HG03045 (cell line): Measurements from ENCODE around the gene LRMDA.

Source experiments
- ATAC-seq: cut with Tn5 transposase; IDR thresholded peaks from one replicate; pipeline ENCODE4 v1.9.1; 2021; ENCODE audit warnings: mild to moderate bottlenecking, moderate library complexity; ENCODE audit not compliant: unreplicated experiment

The LRMDA gene

GRCh38 chr10:75568450-75569130, 137.2 kb downstream of the LRMDA start:
- no peak for ATAC-seq

DNA sequence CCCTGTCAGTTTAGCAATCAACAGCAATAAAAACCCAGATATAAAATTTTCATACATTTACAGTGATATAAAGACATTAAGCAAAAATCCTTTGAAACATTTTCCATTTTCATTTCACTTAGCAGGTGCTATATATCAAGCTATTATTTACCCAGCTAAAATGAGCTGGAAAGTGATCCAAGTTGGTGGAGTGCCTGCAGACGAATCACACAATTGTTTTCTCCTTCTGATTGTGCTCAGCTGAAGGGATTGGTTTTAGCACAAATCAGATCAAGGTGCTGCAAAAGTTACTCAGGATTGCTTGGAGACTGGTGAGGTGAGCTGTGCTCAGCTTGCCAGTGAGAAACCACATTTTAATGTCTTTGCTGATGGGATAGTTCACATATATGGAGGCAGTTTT, 138.1 kb downstream of the LRMDA start:
- ATAC-seq, result no peak

- no peak for ATAC-seq
These were observed 141.1 kb downstream of the LRMDA start for GRCh38 chr10:75572478-75572877.

- ATAC-seq, result no peak
These were observed 144.5 kb downstream of the LRMDA start for GRCh38 chr10:75575940-75576339.

DNA sequence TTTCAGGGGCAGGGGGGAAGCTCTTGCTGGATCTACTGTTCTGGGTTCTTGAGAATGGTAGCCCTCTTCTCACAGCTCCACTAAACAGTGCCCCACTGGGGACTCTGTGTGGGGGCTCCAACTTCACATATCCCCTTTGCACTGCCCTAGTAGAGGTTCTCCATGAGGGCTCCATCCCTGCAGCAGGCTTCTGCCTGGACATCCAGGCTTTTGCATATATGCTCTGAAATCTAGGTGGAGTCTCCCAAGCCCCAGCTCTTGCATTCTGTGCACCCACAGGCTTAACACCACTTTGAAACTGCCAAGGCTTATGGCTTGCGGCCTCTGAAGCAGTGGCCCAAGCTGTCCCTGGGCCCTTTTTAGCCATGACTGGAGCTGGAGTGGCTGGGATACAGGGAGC, 150.7 kb downstream of the LRMDA start:
- ATAC-seq, result no peak

DNA sequence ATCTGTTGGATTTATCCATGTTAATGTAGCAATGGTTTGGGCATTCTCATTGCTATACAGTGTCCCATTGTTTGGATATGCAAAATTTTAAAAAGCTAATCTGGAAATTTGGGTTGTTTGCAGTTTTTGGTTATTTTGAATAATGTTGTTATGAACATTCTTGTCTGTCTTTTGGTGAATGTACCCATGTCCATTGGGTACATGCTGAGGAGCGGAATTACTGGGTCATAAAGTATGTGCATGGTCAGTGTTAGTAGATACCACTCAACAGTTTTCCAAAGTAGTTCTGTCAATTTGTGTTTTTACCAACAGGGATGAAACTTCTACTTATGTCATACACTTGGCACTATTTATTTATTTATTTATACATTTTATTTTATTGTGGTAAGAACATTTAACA, 153.9 kb downstream of the LRMDA start:
- no peak for ATAC-seq

DNA sequence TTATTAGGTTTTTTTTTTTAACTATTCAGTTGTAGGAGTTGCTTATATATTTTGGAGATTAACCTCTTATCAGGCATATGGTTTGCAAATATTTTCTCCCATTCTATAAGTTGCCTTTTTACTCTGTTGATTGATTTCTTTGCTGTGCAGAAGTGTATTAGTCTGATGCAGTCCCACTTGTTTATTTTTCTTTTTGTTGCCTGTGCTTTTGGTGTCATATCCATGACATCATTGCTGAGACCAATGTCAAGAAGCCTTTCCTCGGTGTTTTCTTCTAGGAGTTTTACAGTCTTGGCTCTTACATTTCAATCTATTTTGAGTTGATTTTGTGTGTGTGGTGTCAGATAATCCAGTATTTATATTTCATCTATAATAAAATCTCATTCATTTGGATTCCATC, 155.4 kb downstream of the LRMDA start:
- no peak for ATAC-seq

- no peak for ATAC-seq
These were observed 156.6 kb downstream of the LRMDA start for GRCh38 chr10:75588031-75588430.

DNA sequence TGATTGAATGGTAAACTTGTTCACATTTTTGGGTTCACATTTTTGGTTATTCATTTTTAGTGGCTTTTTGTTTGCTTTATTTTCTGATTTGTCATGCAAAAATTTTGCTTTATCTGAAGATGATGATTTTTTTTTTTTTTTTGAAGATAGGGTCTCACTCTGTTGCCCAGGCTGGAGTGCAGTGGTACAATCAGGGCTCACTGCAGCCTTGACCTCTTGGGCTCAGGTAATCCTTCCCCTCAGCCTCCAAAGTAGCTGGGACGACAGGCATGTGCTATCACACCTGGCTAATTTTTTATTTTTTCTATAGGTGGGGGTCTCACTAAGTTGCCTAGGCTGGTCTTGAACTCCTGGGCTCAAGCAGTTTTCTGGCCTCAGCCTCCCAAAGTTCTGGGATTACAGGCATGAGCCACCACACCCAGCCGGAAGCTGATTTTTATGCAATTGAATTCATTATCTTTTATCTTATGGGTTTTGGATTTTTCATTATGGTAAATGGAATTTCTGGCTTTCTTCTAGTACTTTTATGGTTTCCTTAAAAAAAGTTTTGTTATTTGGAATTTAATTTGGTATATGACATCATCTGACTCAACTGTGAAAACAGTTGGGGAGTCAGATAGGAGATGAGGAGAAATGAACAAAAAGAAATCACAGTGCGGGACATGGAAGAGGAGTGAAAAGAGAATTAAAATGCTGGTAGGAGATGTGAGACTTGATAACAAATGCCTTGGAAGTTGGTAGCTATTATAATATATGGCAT, 158.7 kb downstream of the LRMDA start:
- ATAC-seq, result no peak

GRCh38 chr10:75592151-75592787, 160.8 kb downstream of the LRMDA start:
- ATAC-seq, result no peak

GRCh38 chr10:75592791-75593643, 161.6 kb downstream of the LRMDA start:
- no peak for ATAC-seq

DNA sequence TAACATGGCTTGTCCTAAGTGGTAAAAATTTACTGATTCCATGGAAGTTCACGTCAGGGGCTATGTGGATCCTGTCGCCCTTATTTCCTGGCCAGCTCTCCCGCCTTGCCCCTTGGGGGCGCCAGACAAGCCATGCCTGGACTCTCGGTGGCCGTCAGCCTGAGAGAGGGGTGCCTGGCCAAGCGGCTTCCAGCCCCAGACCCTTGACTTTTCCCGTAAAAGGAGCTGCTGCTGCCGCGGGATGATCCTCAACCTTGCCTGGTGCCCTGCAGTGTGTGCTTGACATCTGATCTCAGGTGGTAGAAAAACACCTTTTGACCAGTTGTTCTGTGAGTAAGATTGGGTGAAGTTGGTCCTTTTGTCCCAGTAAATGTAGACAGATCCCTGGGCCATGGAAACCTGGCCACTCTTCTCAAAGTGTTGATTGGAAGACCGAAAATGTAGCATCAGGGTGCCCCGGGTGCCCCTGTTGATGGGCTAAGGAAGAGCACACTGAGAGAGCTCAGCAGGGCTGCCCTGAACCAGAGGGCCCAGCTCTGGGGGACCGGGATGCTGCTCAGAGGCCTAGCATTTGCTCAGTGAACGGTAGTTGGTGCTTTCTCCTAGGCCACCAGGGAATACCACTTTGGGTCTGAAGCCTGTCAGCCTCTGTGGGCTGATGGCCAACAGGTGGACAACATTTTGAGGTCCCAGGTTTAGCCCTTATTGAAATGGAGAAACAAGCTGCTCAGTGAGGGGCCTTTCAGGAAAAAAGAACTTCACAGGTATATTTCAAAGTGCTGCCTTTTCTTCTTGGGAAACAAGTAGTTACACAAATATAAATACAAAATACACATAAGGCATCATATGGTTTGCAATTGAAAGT, 162.5 kb downstream of the LRMDA start:
- no peak for ATAC-seq

DNA sequence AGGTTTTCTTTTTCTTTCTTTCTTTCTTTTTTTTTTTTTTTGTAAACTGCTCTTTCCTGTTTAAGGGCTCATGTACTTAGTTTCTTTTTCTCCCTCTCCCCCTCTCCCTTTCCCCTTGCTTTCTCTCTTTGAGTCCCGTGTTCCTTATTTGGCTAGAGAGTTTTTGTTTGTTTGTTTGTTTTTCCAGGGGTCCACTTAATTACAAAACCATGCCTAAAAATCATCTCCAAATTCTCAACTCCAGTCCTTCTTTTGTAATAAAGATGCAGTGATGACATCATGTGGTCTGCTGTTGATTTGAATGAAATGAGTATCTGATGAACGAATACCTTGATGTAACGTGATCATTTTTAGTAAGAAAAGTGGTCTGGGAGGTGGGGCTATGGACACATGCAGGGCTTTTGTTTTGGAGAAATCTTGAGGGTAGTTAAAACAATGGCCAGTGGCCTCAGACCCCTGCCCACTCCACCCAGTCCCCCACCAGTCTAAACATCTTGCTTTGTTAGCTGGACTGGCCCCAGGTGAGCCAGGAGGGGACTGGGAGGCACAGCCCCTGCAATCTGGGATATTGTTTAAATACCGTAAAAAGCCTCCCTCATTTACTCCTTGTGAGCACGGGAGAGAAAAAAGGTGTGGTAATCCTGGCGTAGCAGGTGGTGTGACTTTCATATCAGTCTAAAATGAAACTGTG, 165.7 kb downstream of the LRMDA start:
- no peak for ATAC-seq

DNA sequence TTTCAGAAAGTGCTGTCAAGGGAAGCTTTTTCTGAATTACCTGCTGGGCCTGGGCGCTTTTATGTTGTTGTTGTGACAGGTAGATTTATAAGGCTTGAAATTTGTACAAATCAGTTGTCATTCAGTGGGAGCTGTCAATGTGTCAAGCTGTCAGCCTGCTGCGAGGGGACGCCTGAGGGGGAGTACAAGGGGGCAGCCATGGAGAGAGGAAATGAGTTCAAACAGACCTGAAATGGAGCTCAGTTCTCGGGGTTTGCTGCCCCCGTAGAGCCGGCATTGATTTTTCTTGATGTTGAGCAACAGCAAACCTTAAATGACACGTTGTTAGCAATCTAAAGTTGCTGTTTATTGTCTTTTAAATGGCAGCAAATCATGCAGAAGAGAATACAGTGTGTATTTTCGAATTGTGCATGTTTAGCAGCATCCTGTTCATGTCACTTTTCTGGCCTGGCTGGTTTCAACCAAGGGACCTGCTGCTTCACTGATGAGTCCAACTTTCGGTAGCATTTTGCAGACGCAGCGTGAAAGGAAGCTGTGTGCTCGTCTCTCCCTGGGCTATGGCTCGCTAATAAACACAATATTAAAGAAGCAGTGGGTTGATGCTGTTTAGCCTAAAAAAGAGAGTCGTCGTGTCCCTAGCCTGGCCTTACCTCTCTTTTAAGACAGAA, 166.5 kb downstream of the LRMDA start:
- ATAC-seq, result no peak

DNA sequence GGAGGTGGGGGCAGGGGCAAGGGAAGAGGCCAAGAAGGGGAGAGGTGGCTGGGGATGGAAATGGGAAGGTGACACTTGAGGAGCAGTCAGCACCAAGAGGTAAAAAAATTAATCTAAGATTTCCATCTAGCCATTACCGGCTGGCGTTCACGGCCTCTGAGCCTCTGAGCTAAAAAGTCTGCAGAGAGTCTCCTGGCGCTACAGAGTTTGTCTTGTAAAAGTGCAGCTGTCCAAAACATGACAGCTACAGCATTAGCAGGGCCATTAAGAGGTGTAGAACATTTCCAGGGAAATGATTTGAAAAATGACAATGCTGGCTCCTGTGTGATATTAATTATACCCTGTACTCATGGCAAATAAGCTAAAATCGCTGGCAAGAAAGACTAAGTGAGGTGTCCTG, 167.6 kb downstream of the LRMDA start:
- no peak for ATAC-seq

- no peak for ATAC-seq
These were observed 168.6 kb downstream of the LRMDA start for GRCh38 chr10:75599875-75600648.

GRCh38 chr10:75600833-75601232, 169.4 kb downstream of the LRMDA start:
- ATAC-seq, result no peak

DNA sequence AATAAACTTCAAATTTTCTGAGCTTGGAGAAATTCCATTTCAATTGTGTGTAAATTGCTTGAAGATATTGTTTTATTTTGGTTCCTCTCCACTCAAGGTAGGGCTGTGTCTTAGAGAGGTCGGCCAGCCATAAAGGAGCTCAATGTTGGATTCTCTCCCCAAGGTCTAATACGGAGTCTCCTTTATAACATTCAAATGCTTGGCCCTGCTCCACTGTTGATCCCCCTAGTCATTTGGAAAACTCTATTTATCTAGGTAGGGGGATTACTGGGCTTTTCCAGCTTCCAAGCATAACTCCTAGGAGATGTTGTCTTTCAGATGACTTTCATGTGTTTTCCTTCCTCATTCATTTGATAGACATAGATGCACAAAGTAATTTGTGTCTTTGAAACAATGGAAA, 170.9 kb downstream of the LRMDA start:
- no peak for ATAC-seq
